Measurements from ENCODE around the gene RABGAP1L. TPM values are rescaled to one million over a fixed set of nuclear protein-coding genes. Genes with fewer than 3 reads are reported as not detected.

RABGAP1L gene
- total and polyA plus RNA-seq, 2 of the 8 experiments (the other 6 are each of a cell fraction or from before 2014, with no cell fraction given): 33.3 to 156 TPM

DNA sequence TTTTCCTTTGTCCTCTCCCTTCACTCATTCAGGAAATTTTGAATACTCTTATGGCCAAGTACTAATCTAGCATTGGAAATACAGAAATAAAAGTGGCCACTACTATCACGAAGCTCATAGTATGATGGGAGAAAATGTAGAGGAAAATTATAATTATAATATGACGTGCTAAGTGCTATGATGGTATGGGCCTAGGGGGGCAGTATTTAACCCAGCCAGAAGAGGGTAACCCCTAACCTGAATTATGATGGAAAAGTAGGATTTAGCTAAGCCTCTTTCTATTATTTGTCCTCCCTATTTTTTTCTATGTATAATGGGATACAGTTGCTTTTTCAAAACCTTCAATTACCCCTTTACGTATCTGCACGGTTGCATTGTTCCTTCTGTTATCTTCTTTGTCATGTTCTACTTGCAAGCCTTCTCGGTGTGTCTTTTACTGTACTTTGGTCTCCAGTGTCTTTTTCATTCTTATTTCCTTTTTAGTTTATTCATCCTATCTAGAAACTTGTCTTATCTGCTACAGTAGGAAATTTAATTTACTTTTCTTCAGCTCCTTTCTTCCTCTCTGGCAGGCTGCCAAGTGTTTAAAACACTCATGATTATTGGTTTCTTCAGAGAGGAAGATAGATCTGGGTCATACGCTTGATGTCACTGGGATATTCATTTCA lies 199.6 kb downstream of the RABGAP1L start:
- H3K27ac ChIP-seq (ENCODE audit: low read depth, low read length): no peak overlapping the region
- H2BK5ac ChIP-seq (ENCODE audit: low read depth, low read length): no peak overlapping the region
- H2AFZ ChIP-seq (ENCODE audit: low read length): no peak overlapping the region
- H4K20me1 ChIP-seq (replicated peaks in 1 of 2; ENCODE audit: control insufficient read depth in 1 of 2, insufficient read depth in 2 of 2, low read length in 2 of 2): no peaks in the 10 kb centered on the region
- no peaks in the 10 kb centered on the region for H3K79me2 ChIP-seq (ENCODE audit: control insufficient read depth in 1 of 2, insufficient read depth in 2 of 2, low read length in 2 of 2)
- no peak overlapping the region for H3K56ac ChIP-seq (replicated peaks; ENCODE audit: insufficient read length, low read depth, low read length)
- TF ChIP-seq, protein P1, sequence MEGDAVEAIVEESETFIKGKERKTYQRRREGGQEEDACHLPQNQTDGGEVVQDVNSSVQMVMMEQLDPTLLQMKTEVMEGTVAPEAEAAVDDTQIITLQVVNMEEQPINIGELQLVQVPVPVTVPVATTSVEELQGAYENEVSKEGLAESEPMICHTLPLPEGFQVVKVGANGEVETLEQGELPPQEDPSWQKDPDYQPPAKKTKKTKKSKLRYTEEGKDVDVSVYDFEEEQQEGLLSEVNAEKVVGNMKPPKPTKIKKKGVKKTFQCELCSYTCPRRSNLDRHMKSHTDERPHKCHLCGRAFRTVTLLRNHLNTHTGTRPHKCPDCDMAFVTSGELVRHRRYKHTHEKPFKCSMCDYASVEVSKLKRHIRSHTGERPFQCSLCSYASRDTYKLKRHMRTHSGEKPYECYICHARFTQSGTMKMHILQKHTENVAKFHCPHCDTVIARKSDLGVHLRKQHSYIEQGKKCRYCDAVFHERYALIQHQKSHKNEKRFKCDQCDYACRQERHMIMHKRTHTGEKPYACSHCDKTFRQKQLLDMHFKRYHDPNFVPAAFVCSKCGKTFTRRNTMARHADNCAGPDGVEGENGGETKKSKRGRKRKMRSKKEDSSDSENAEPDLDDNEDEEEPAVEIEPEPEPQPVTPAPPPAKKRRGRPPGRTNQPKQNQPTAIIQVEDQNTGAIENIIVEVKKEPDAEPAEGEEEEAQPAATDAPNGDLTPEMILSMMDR (IDR thresholded peaks at IDR 0.05; ENCODE audit: control extremely low read depth in 1 of 3, insufficient read depth in 1 of 3, low read depth in 1 of 3, low read length in 3 of 3): peak in 1 of 3 experiments; percentile 30; a peak in 2 of 4 replicates
- peak; percentile 6 to 13; a peak in 2 of 4 replicates for TF ChIP-seq RAD21 (IDR thresholded peaks at IDR 0.05 in 1 of 2, conservative IDR thresholded peaks at IDR 0.05 in 1 of 2; ENCODE audit: low read depth in 2 of 2, low read length in 2 of 2)
- TF ChIP-seq ASH2L (IDR thresholded peaks at IDR 0.05; ENCODE audit: low read length): no peak
- TF ChIP-seq TCF12 (IDR thresholded peaks at IDR 0.05; ENCODE audit: low read depth, low read length): no peak
- H3K18ac ChIP-seq (ENCODE audit: extremely low read depth, low read length): no peak overlapping the region
- H3K4me1 ChIP-seq (replicated peaks in 1 of 4; ENCODE audit: control insufficient read depth in 3 of 4, insufficient read depth in 4 of 4, low read length in 3 of 4): no peaks in the 10 kb centered on the region
- no peak overlapping the region for H3K4ac ChIP-seq (replicated peaks; ENCODE audit: insufficient read length, low read depth, low read length)
- no peak overlapping the region for H3K23ac ChIP-seq (ENCODE audit: insufficient read length)
- H2BK15ac ChIP-seq (ENCODE audit: low read length): no peak overlapping the region
- WGBS, 2 experiments (ENCODE audit: extremely low coverage in 1 of 2, insufficient coverage in 1 of 2, insufficient read length in 1 of 2, insufficient replicate concordance in 2 of 2, low coverage in 1 of 2, low lambda C conversion rate in 2 of 2, missing lambda C conversion rate in 1 of 2): 97% methylated on average over 6 of the region's 6 CpGs; no CpG with 5 or more reads in 1 of the 2 experiments
- H3K4me2 ChIP-seq (ENCODE audit: insufficient read depth in 1 of 2, low read depth in 2 of 2, low read length in 2 of 2): no peak overlapping the region
- no peak overlapping the region for H3K9ac ChIP-seq (replicated peaks in 1 of 4; ENCODE audit: extremely low read depth in 1 of 4, low read depth in 3 of 4, low read length in 3 of 4)
- no peaks in the 10 kb centered on the region for H3K23me2 ChIP-seq (ENCODE audit: low read depth, low read length)
- no peaks in the 10 kb centered on the region for H3K27me3 ChIP-seq (replicated peaks in 1 of 4; ENCODE audit: control insufficient read depth in 3 of 4, extremely low read depth in 1 of 4, insufficient read depth in 3 of 4, low read length in 3 of 4)
- H4K5ac ChIP-seq (ENCODE audit: insufficient read length, low read depth, low read length): no peak overlapping the region
- H4K8ac ChIP-seq (ENCODE audit: extremely low read depth, insufficient read depth, low read length): no peak overlapping the region
- DNase-seq (ENCODE audit: low read depth in 1 of 2, low spot score in 2 of 2) (no peak), FAIRE-seq (no peak)
- H2AK5ac ChIP-seq (ENCODE audit: low read depth, low read length): no peak overlapping the region
- ChIA-PET CTCF (ENCODE audit: partially characterized antibody) (interaction anchor here (0.6 to 1.6 kb wide), 8 partner anchors 9 to 631 kb away, joined by 3 to 4 read pairs (median 3); no protein-coding TSS in a partner anchor), POLR2A (ENCODE audit: partially characterized antibody) (no interaction called here)
- H3K36me3 ChIP-seq (ENCODE audit: control insufficient read depth in 2 of 4, insufficient read depth in 4 of 4, low read length in 3 of 4): no peaks in the 10 kb centered on the region
- no peak overlapping the region for H2BK120ac ChIP-seq (replicated peaks; ENCODE audit: low read depth, low read length)
- H3K9me3 ChIP-seq (ENCODE audit: insufficient read depth in 2 of 2, low read depth in 1 of 2, low read length in 1 of 2): no peaks in the 10 kb centered on the region
- no peak overlapping the region for H2BK20ac ChIP-seq (ENCODE audit: low read length)
- H4K91ac ChIP-seq (replicated peaks; ENCODE audit: insufficient read length, low read length): no peak overlapping the region
- H3K4me3 ChIP-seq (ENCODE audit: extremely low read depth in 1 of 4, insufficient read depth in 2 of 4, low read depth in 3 of 4, low read length in 4 of 4): no peak overlapping the region
- H3K79me1 ChIP-seq (ENCODE audit: low read depth, low read length): no peaks in the 10 kb centered on the region
- H2BK12ac ChIP-seq (ENCODE audit: low read depth, low read length): no peak overlapping the region
- H3K14ac ChIP-seq (ENCODE audit: insufficient read length): no peak overlapping the region

Measured in H1 (cell line).